Stimulated activated CD8-positive, alpha-beta memory T cell treated with anti-CD3 and anti-CD28 coated beads, Interleukin-2, amount 100 ng/mL, for 1 hour (primary cell): ENCODE measurements around the gene RNLS.

Source experiments
- DNase-seq, 2 donors: peaks; one replicate each; pipeline ENCODE4 v3.0.0-alpha.2; 2020; ENCODE audit warnings: low read depth in 2 of 2

The RNLS gene

DNA sequence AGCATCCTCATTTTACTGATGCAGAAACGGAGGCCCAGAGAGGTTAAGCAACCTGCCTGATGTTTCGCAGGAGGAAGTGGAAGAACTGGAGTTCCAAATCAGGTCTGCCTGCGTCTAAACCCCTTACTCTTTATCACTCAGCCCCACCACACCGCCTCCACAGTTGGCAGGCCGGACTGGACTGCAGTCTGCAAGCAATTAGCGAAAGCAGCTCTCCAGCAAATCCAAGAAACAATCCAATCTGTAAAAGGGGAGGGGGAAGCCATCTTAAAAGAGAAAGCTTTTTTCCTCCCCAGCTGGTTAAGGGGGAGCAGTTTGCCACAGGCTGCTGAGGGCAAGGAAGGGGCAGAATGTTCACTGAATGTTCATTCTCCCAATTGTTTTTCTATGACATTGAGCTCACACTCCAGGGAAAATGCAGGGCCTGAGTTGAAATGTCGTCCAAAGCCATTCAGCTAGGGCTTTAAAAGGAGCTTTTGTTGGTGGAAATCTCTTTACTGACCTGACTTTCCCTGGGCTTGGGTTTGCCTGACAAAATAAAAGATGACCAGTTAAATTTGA, 350.1 kb downstream of the RNLS start:
- DNase-seq: no peak

GRCh38 chr10:88232029-88232895, 350.9 kb downstream of the RNLS start:
- no peak for DNase-seq

DNA sequence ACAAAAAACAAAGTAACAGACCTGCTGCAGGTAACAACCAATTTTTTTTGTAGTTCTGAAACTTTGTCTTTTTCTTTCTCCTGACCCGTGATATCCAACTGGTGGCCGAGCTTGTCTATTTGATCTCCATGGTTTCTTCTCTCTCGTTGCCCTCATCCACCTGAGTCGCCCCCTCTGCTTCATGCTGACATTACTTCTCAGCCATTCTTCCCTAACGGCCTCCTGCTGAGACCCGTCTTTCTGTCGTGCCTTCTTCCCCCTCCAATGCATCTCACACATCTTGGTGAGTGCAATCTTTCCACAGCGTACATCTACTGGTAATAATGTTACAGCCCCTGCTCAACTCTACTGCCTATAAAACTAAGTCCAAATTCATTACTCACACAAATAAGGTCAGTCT, 352.9 kb downstream of the RNLS start:
- no peak for DNase-seq

DNA sequence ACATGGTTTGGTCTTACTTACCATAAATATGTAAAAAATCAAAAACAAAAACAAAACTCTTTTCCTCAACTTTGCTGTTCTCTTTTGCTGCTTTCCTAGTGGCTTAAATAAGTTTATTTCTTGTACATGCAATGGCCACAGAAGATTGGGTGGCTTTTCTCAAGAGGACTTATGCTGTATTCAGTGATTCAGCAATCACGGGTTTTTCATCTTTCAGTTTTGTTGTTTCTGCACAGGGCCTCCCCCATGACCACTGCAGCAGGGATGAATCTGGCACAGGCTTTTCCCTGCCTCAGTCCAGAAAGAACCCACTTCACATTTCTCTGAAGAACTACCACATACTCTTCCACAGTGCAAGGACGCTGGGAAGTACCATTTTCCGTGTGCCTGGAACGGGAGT, 355.0 kb downstream of the RNLS start:
- DNase-seq: no peak

DNA sequence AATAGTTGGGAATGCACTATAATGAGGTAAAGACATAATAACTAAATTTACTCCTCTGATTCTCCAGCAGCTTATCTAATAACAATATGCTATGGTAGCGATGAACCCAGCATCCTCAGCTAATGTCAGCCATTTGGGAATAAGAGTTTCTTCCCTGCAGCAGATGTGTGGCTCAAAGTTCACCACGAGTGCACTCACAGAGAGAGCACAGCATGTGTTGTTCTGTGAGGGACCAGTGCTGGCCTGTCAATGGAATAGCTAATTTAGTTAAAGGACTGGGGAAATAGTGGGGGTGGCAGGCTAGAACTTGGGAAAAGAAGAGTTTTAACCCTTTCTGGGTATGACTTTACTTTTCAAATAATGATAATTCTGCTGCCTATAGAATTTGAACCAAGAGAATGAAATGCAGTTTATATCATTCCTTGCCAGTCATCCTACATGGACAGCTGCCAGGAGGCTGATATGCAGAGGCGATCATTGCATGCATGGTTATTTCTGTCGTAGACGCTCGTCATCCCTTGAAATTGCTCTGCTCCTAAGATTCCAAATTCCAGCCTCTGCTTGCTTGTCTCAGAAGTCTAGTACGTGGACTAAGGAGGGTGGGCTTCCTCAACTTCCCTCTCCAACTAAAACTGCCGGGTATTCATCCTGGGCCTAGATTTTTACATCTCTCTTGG, 355.6 kb downstream of the RNLS start:
- no peak for DNase-seq

- no peak for DNase-seq
Observed at GRCh38 chr10:88226891-88227290, 356.2 kb downstream of the RNLS start.

DNA sequence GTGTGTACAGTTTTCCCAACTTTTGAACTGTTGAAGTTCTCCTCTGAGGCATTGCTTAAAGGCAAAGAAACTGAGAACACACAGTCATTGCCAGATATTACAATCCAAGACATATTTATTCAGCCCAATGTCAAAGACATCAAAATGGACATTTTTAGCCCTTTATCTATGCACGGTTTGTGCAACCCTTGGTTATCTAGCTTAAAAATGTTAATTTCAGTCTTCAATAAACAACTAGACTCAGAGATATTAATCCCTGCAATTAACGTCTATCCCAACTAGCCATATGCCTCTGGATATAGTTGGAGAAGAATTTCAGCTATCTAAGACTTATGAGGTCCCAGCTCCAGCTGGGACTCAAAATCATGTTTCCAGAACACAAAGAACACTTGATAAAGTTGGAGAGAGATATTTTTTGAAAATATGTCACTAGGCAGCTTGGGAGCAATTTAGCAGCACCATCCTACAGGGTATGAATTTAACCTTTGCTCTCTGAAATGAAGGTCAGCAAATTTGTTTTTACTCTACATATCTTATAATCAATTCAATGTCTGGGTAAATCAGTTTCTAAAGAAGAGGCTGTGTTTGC, 357.0 kb downstream of the RNLS start:
- DNase-seq: no peak
